ENCODE results near the gene GFRA4.

DNA sequence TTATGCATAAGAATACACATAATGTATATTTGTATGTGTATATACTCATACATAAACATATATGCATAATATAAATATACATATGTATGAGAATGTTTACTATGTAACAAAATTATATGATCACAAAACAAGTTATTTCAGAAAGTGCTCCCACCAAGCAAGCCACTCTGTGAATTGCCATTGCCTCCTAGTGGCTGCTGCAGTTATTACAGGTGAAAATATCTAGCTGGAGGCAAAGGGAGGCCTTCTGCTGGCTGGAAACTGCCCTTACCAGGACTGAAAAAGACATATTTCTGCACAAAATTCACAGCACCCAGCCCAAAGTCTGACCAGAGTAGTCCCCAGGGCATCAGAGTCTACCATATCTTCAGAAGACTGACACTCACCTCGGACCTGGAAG, 33.0 kb upstream of the GFRA4 start:
- TF ChIP-seq, protein P1, sequence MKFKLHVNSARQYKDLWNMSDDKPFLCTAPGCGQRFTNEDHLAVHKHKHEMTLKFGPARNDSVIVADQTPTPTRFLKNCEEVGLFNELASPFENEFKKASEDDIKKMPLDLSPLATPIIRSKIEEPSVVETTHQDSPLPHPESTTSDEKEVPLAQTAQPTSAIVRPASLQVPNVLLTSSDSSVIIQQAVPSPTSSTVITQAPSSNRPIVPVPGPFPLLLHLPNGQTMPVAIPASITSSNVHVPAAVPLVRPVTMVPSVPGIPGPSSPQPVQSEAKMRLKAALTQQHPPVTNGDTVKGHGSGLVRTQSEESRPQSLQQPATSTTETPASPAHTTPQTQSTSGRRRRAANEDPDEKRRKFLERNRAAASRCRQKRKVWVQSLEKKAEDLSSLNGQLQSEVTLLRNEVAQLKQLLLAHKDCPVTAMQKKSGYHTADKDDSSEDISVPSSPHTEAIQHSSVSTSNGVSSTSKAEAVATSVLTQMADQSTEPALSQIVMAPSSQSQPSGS (CRISPR knock-in tag; IDR thresholded peaks at IDR 0.05; ENCODE audit: borderline replicate concordance, low read depth): no peak
- TF ChIP-seq, protein P2, sequence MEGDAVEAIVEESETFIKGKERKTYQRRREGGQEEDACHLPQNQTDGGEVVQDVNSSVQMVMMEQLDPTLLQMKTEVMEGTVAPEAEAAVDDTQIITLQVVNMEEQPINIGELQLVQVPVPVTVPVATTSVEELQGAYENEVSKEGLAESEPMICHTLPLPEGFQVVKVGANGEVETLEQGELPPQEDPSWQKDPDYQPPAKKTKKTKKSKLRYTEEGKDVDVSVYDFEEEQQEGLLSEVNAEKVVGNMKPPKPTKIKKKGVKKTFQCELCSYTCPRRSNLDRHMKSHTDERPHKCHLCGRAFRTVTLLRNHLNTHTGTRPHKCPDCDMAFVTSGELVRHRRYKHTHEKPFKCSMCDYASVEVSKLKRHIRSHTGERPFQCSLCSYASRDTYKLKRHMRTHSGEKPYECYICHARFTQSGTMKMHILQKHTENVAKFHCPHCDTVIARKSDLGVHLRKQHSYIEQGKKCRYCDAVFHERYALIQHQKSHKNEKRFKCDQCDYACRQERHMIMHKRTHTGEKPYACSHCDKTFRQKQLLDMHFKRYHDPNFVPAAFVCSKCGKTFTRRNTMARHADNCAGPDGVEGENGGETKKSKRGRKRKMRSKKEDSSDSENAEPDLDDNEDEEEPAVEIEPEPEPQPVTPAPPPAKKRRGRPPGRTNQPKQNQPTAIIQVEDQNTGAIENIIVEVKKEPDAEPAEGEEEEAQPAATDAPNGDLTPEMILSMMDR (IDR thresholded peaks at IDR 0.05): peak; percentile 67; the same call in 1 of the 2 replicates

All from WTC11 (cell line).